HepG2 (cell line): ENCODE results near the gene GNAL. TPM values are rescaled to one million over a fixed set of nuclear protein-coding genes. Genes with fewer than 3 reads are reported as not detected.

Source experiments
- ATAC-seq: fragments of 200-7000 bp; cut with Tn5 transposase; 3 replicates; pipeline ENCODE4 v1.9.1; 2020; ENCODE audit warnings: mild to moderate bottlenecking, moderate library complexity
- BruUV-seq: library from RNA; stranded (reverse); fragments of 400-500 nt; replicated peaks from 2 replicates; lab custom pipeline; 2021; lab: Mats Ljungman, UMichigan
- CTCF ChIA-PET: fragments of 300-600 bp; formaldehyde crosslinking; extraction: SDS; loops from one replicate; lab custom pipeline; 2021; ENCODE audit warnings: low total read pairs, inconsistent platforms, low intra/inter-chr PET ratio; lab: Yijun Ruan, JAX
- POLR2A ChIA-PET: fragments of 350-600 bp; sonication (Branson Sonifier 250); formaldehyde crosslinking; loops from one replicate; lab custom pipeline; 2020; ENCODE audit warnings: antibody characterized with exemption, inconsistent platforms; lab: Yijun Ruan, JAX
- DNase-seq: peaks from one replicate; pipeline ENCODE4 v3.0.0-alpha.2; 2015; ENCODE audit warnings: low spot score
- FAIRE-seq: peaks from 3 replicates; lab custom pipeline; 2011; peaks lifted over from hg19 to GRCh38; lab: Jason Lieb, UNC
- H2AFZ ChIP-seq: one replicate; pipeline ENCODE4 v1.6.1; 2011; ENCODE audit warnings: low read length, inconsistent platforms
- H3K27ac ChIP-seq: fragments of 300-600 bp; 3 replicates; pipeline ENCODE4 v1.8.0; 2011; ENCODE audit warnings: mixed run types, mild to moderate bottlenecking, mixed read lengths, low read length, inconsistent platforms; ENCODE audit not compliant: insufficient read depth; ENCODE audit errors: extremely low read length
- H3K27me3 ChIP-seq, 2 experiments: fragments of 200-600 bp in 1 of 2; 2 replicates in 1 of 2; 3 replicates in 1 of 2; pipeline versions ENCODE4 v1.6.0 to v1.8.0; 2011; ENCODE audit warnings: low read length in 2 of 2, mild to moderate bottlenecking in 2 of 2, moderate library complexity in 2 of 2, inconsistent platforms in 1 of 2; ENCODE audit not compliant: insufficient read depth in 2 of 2, control insufficient read depth in 1 of 2
- H3K36me3 ChIP-seq, 2 experiments: fragments of 200-600 bp in 1 of 2; replicated peaks in 1 of 2; 2 replicates in 1 of 2; 3 replicates in 1 of 2; pipeline versions ENCODE4 v1.5.1 to v1.8.0; 2011; ENCODE audit warnings: low read length in 2 of 2, inconsistent platforms in 1 of 2; ENCODE audit not compliant: insufficient read depth in 2 of 2, control insufficient read depth in 1 of 2
- H3K4me1 ChIP-seq: 2 replicates; pipeline ENCODE4 v1.5.1; 2012; ENCODE audit warnings: low read length, inconsistent platforms; ENCODE audit not compliant: insufficient read depth
- H3K4me2 ChIP-seq: 2 replicates; pipeline ENCODE4 v1.6.0; 2011; ENCODE audit warnings: low read depth, low read length, inconsistent platforms
- H3K4me3 ChIP-seq, 3 experiments: fragments of 200-600 bp in 1 of 3; sonication (generic), shearing (Covaris generic) in 1 of 3; replicated peaks in 1 of 3; 2 replicates each; pipeline ENCODE4 v1.5.1; 2011 to 2016; ENCODE audit warnings: low read length in 3 of 3, inconsistent platforms in 2 of 3, low read depth in 2 of 3, mild to moderate bottlenecking in 2 of 3, control low read depth in 1 of 3, mixed read lengths in 1 of 3; ENCODE audit not compliant: insufficient read depth in 1 of 3
- H3K79me2 ChIP-seq: one replicate; pipeline ENCODE4 v1.6.1; 2011; ENCODE audit warnings: low read length, inconsistent platforms; ENCODE audit not compliant: insufficient read depth
- H3K9ac ChIP-seq: 2 replicates; pipeline ENCODE4 v1.6.0; 2011; ENCODE audit warnings: mild to moderate bottlenecking, low read depth, low read length, inconsistent platforms; ENCODE audit not compliant: insufficient read depth
- H3K9me3 ChIP-seq: 2 replicates; pipeline ENCODE4 v1.5.1; 2012; ENCODE audit warnings: mild to moderate bottlenecking, low read length
- H4K20me1 ChIP-seq: 2 replicates; pipeline ENCODE4 v1.6.0; 2011; ENCODE audit warnings: inconsistent platforms, mild to moderate bottlenecking, low read length, moderate library complexity; ENCODE audit not compliant: insufficient read depth
- BRD4 ChIP-seq: sonication (generic); formaldehyde crosslinking; IDR thresholded peaks from 2 replicates; pipeline ENCODE4 v1.4.0; 2020; ENCODE audit warnings: missing genetic modification reagents
- CREB3 ChIP-seq: sonication (generic); formaldehyde crosslinking; IDR thresholded peaks from 2 replicates; pipeline ENCODE4 v1.5.0; 2020; ENCODE audit warnings: missing genetic modification reagents
- FOXC1 ChIP-seq: sonication (generic); formaldehyde crosslinking; IDR thresholded peaks from 2 replicates; pipeline ENCODE4 v1.8.0; 2022; ENCODE audit warnings: mild to moderate bottlenecking, missing genetic modification reagents, borderline replicate concordance
- ISL2 ChIP-seq: sonication (generic); formaldehyde crosslinking; IDR thresholded peaks from 2 replicates; pipeline ENCODE4 v1.5.0; 2020; ENCODE audit warnings: missing genetic modification reagents
- NBN ChIP-seq: fragments of 450-650 bp; conservative IDR thresholded peaks from 2 replicates; pipeline ENCODE4 v1.6.1; 2017
- NKX3-1 ChIP-seq: sonication (generic); formaldehyde crosslinking; IDR thresholded peaks from 2 replicates; pipeline ENCODE4 v1.5.0; 2020; ENCODE audit warnings: missing genetic modification reagents
- NR2F6 ChIP-seq, 2 experiments: IDR thresholded peaks; 2 replicates each; pipeline ENCODE4 v1.6.1; 2016; ENCODE audit warnings: antibody characterized with exemption in 1 of 2, mild to moderate bottlenecking in 1 of 2
- PAWR ChIP-seq: sonication (generic); formaldehyde crosslinking; IDR thresholded peaks from 2 replicates; pipeline ENCODE4 v1.4.0; 2020; ENCODE audit warnings: missing genetic modification reagents, mild to moderate bottlenecking, borderline replicate concordance
- SMARCC2 ChIP-seq: fragments of 450-650 bp; IDR thresholded peaks from 2 replicates; pipeline ENCODE4 v1.6.1; 2017; ENCODE audit warnings: antibody characterized with exemption, mild to moderate bottlenecking
- TEAD3 ChIP-seq: optimal IDR thresholded peaks from 2 replicates; pipeline ENCODE3; 2016; ENCODE audit warnings: borderline replicate concordance
- TRIM24 ChIP-seq: sonication (generic); formaldehyde crosslinking; IDR thresholded peaks from 2 replicates; pipeline ENCODE4 v1.8.0; 2022; ENCODE audit warnings: mild to moderate bottlenecking, missing genetic modification reagents
- ZBTB44 ChIP-seq: sonication (generic); formaldehyde crosslinking; IDR thresholded peaks from 2 replicates; pipeline ENCODE4 v1.4.0; 2020; ENCODE audit warnings: missing genetic modification reagents
- ZMYM4 ChIP-seq: sonication (generic); formaldehyde crosslinking; IDR thresholded peaks from 2 replicates; pipeline ENCODE4 v1.8.1; 2023; ENCODE audit warnings: mild to moderate bottlenecking, missing genetic modification reagents
- ZNF431 ChIP-seq: sonication (generic); formaldehyde crosslinking; IDR thresholded peaks from 2 replicates; pipeline ENCODE4 v1.9.0; 2022; ENCODE audit warnings: missing genetic modification reagents, low read depth, mild to moderate bottlenecking, borderline replicate concordance
- ZNF558 ChIP-seq: sonication (generic); formaldehyde crosslinking; IDR thresholded peaks from 2 replicates; pipeline ENCODE4 v1.9.0; 2022; ENCODE audit warnings: mild to moderate bottlenecking, missing genetic modification reagents, borderline replicate concordance
- WGBS: methylation state at CpG from one replicate; pipeline ENCODE4 v1.1.6; 2017; ENCODE audit warnings: low lambda C conversion rate; 5-methylcytosine and 5-hydroxymethylcytosine counted together
- in situ Hi-C: cut with HindIII; loops from 2 replicates; pipeline ENCODE4 v1.10.0; 2017; ENCODE audit warnings: low pct_unique_long_range_greater_than_20kb; ENCODE audit not compliant: extremely low pct_ligation_motif_present
- intact Hi-C: fragments of 100-400 bp; cut with micrococcal nuclease; formaldehyde crosslinking; loops from one replicate; pipeline ENCODE4 v1.10.0; 2022; ENCODE audit not compliant: unreplicated experiment
- polyA plus RNA-seq, 8 experiments: library from polyadenylated mRNA; depleted of rRNA in 3 of 8; stranded (reverse) in 7 of 8; unstranded in 1 of 8; fragments of >200 nt; fragmentation: Illumina TruSeq in 4 of 8; extraction: Trizol in 4 of 8; gene quantifications; 2 replicates each; pipeline versions ENCODE4 v1.2.1 to v1.2.3, GENCODE V29; 2011 to 2016; ENCODE audit warnings: low read depth in 4 of 8, missing spikeins in 1 of 8, mixed read lengths in 1 of 8; ENCODE audit not compliant: insufficient read depth in 1 of 8
- total RNA-seq, 5 experiments: library from RNA; depleted of rRNA; stranded (reverse); fragments of >200 nt; fragmentation: Illumina TruSeq; extraction: Trizol; gene quantifications; 2 replicates each; pipeline ENCODE4 v1.2.3, GENCODE V29; 2016; ENCODE audit warnings: low read depth in 1 of 5
- TF ChIP-seq, protein P1 (sequence below): sonication (generic); formaldehyde crosslinking; IDR thresholded peaks from 2 replicates; pipeline ENCODE4 v1.5.1; 2020; ENCODE audit warnings: missing genetic modification reagents, mild to moderate bottlenecking, borderline replicate concordance
- TF ChIP-seq, protein P2 (sequence below): sonication (generic); formaldehyde crosslinking; IDR thresholded peaks from 2 replicates; pipeline ENCODE4 v1.5.1; 2020; ENCODE audit warnings: missing genetic modification reagents, mild to moderate bottlenecking, borderline replicate concordance
- TF ChIP-seq, protein P3 (sequence below): IDR thresholded peaks from 2 replicates; pipeline ENCODE4 v1.6.1; 2016; ENCODE audit warnings: missing biosample characterization, missing genetic modification reagents, low read depth

GNAL gene
- total and polyA plus RNA-seq, 2 of the 13 experiments (the other 11 are each of a cell fraction or from before 2014, with no cell fraction given): 0.87 to 1.4 TPM

GRCh38 chr18:11877497-11878135 lies 188.6 kb downstream of the GNAL start:
- DNase-seq (no peak), FAIRE-seq (no peak), ATAC-seq (no peak)
- Histone ChIP-seq H3K4me3 (no peak overlapping the region), H2AFZ (no peak overlapping the region), H3K4me2 (no peak overlapping the region), H3K9me3 (no peaks in the 10 kb centered on the region), H3K79me2 (no peaks in the 10 kb centered on the region), H3K27me3 (no peaks in the 10 kb centered on the region), H4K20me1 (no peaks in the 10 kb centered on the region), H3K27ac (no peak overlapping the region), H3K36me3 (no peaks in the 10 kb centered on the region; a peak in 1 of 5 replicates), H3K9ac (no peak overlapping the region), H3K4me1 (peaks cover 25% of the 10 kb centered on the region)
- WGBS: 92% methylated on average over 10 of the region's 10 CpGs
- in situ Hi-C loops (loop anchor here (5.0 kb wide), 1 partner anchor 130 kb away; no protein-coding TSS in a partner anchor), intact Hi-C loops (no loop called here)
- POLR2A ChIA-PET: interaction anchor here (0.6 kb wide), 1 partner anchor 103 kb away, joined by 3 read pairs; no protein-coding TSS in a partner anchor
- CTCF ChIA-PET: no interaction called here
- TF ChIP-seq SMARCC2: no peak
- TF ChIP-seq, protein P1, sequence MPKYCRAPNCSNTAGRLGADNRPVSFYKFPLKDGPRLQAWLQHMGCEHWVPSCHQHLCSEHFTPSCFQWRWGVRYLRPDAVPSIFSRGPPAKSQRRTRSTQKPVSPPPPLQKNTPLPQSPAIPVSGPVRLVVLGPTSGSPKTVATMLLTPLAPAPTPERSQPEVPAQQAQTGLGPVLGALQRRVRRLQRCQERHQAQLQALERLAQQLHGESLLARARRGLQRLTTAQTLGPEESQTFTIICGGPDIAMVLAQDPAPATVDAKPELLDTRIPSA (CRISPR knock-in tag): no peak
- no peak for TF ChIP-seq ZNF558 (CRISPR knock-in tag)
- no peak for TF ChIP-seq FOXC1
- no peak for TF ChIP-seq PAWR (CRISPR knock-in tag)
- no peak for TF ChIP-seq ISL2 (CRISPR knock-in tag)
- TF ChIP-seq, protein P2, sequence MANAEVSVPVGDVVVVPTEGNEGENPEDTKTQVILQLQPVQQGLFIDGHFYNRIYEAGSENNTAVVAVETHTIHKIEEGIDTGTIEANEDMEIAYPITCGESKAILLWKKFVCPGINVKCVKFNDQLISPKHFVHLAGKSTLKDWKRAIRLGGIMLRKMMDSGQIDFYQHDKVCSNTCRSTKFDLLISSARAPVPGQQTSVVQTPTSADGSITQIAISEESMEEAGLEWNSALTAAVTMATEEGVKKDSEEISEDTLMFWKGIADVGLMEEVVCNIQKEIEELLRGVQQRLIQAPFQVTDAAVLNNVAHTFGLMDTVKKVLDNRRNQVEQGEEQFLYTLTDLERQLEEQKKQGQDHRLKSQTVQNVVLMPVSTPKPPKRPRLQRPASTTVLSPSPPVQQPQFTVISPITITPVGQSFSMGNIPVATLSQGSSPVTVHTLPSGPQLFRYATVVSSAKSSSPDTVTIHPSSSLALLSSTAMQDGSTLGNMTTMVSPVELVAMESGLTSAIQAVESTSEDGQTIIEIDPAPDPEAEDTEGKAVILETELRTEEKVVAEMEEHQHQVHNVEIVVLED (CRISPR knock-in tag): no peak
- TF ChIP-seq TRIM24 (CRISPR knock-in tag): no peak
- no peak for TF ChIP-seq ZBTB44 (CRISPR knock-in tag)
- TF ChIP-seq ZMYM4 (CRISPR knock-in tag): no peak
- TF ChIP-seq BRD4 (CRISPR knock-in tag): no peak
- TF ChIP-seq NBN: no peak
- TF ChIP-seq NKX3-1: no peak
- no peak for TF ChIP-seq TEAD3 (CRISPR knock-in tag)
- no peak for TF ChIP-seq NR2F6 (IDR thresholded peaks at IDR 0.05)
- TF ChIP-seq NR2F6 (CRISPR knock-in tag; IDR thresholded peaks at IDR 0.05): no peak
- no peak for TF ChIP-seq CREB3 (CRISPR knock-in tag)
- no peak for TF ChIP-seq ZNF431 (CRISPR knock-in tag)
- TF ChIP-seq, protein P3, sequence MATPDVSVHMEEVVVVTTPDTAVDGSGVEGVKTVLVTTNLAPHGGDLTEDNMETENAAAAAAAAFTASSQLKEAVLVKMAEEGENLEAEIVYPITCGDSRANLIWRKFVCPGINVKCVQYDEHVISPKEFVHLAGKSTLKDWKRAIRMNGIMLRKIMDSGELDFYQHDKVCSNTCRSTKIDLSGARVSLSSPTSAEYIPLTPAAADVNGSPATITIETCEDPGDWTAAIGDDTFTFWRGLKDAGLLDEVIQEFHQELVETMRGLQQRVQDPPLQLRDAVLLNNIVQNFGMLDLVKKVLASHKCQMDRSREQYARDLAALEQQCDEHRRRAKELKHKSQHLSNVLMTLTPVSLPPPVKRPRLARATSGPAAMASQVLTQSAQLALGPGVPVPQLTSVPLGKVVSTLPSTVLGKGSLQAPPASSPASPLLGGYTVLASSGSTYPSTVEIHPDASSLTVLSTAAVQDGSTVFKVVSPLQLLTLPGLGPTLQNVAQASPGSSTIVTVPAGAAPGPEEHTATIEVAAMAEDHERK (CRISPR knock-in tag): no peak
- no TSS peak for BruUV-seq
